ENCODE measurements around the gene PELO.
"Not testable (repeated sequence)": the region's sequence is repeated elsewhere in the genome, so short reads cannot be mapped to it uniquely, and the experiment has no call there.

The PELO gene

GRCh38 chr5:52787600-52788504 lies at the start of gene PELO, which contains the start of gene ITGA1:
Gene PELO, plus strand, starts transcription at chr5:52787916. Its CDS starts 12,479 bp downstream, at chr5:52800395.
Gene ITGA1, plus strand, starts transcription at chr5:52787916. Its CDS starts 438 bp downstream, at chr5:52788354.
- peak within 1 kb of the TSS; percentile 76 for H3K27ac ChIP-seq
- peak; percentile 53 for TF ChIP-seq CTCF (conservative IDR thresholded peaks at IDR 0.05)

- H3K27ac ChIP-seq = peak overlapping the region; percentile 21; the same call in 1 of the 2 replicates
- TF ChIP-seq CTCF (conservative IDR thresholded peaks at IDR 0.05) = no peak
Observed at GRCh38 chr5:52738095-52738506, 49.6 kb upstream of the PELO start.

- no peak overlapping the region for H3K27ac ChIP-seq
- no peak for TF ChIP-seq CTCF (conservative IDR thresholded peaks at IDR 0.05)
Observed at GRCh38 chr5:52740007-52740406, 47.7 kb upstream of the PELO start.

GRCh38 chr5:52743012-52743411 lies 44.7 kb upstream of the PELO start:
- TF ChIP-seq CTCF (conservative IDR thresholded peaks at IDR 0.05) = no peak
- no peak overlapping the region for H3K27ac ChIP-seq

GRCh38 chr5:52743529-52743928 lies 44.2 kb upstream of the PELO start:
- H3K27ac ChIP-seq = no peak overlapping the region
- TF ChIP-seq CTCF (conservative IDR thresholded peaks at IDR 0.05) = no peak

- no peak for TF ChIP-seq CTCF (conservative IDR thresholded peaks at IDR 0.05)
- no peak overlapping the region for H3K27ac ChIP-seq
Observed at GRCh38 chr5:52743970-52744369, 43.7 kb upstream of the PELO start.

GRCh38 chr5:52744867-52745458 lies 42.8 kb upstream of the PELO start:
- not testable (repeated sequence) for H3K27ac ChIP-seq

- H3K27ac ChIP-seq = no peak overlapping the region
- no peak for TF ChIP-seq CTCF (conservative IDR thresholded peaks at IDR 0.05)
Observed at GRCh38 chr5:52746539-52746938, 41.2 kb upstream of the PELO start.
